Effector memory CD4-positive, alpha-beta T cell (primary cell): ENCODE measurements around the gene EPHA1.

Source experiments
- DNase-seq, 3 donors: peaks; one replicate each; pipeline ENCODE4 v3.0.0-alpha.2; 2020
- H3K27ac ChIP-seq: 2 replicates; pipeline ENCODE4 v1.7.0; 2013; ENCODE audit warnings: mild to moderate bottlenecking, low read length, moderate library complexity; ENCODE audit not compliant: insufficient read depth, poor library complexity, severe bottlenecking
- H3K27me3 ChIP-seq: replicated peaks from 2 replicates; pipeline ENCODE4 v1.7.0; 2013; ENCODE audit warnings: mild to moderate bottlenecking, low read length; ENCODE audit not compliant: insufficient read depth, control insufficient read depth, poor library complexity, severe bottlenecking
- H3K36me3 ChIP-seq: 2 replicates; pipeline ENCODE4 v1.7.0; 2013; ENCODE audit warnings: mild to moderate bottlenecking, low read length, moderate library complexity; ENCODE audit not compliant: control insufficient read depth, insufficient read depth
- H3K4me1 ChIP-seq: 2 replicates; pipeline ENCODE4 v1.7.0; 2013; ENCODE audit warnings: low read length, mild to moderate bottlenecking; ENCODE audit not compliant: control insufficient read depth, insufficient read depth, poor library complexity, severe bottlenecking
- H3K4me3 ChIP-seq: 2 replicates; pipeline ENCODE4 v1.7.0; 2013; ENCODE audit warnings: low read length, low read depth, mild to moderate bottlenecking; ENCODE audit not compliant: insufficient read depth, poor library complexity, severe bottlenecking
- H3K9me3 ChIP-seq: 2 replicates; pipeline ENCODE4 v1.7.0; 2013; ENCODE audit warnings: mild to moderate bottlenecking, low read length, moderate library complexity; ENCODE audit not compliant: control insufficient read depth

EPHA1 gene

DNA sequence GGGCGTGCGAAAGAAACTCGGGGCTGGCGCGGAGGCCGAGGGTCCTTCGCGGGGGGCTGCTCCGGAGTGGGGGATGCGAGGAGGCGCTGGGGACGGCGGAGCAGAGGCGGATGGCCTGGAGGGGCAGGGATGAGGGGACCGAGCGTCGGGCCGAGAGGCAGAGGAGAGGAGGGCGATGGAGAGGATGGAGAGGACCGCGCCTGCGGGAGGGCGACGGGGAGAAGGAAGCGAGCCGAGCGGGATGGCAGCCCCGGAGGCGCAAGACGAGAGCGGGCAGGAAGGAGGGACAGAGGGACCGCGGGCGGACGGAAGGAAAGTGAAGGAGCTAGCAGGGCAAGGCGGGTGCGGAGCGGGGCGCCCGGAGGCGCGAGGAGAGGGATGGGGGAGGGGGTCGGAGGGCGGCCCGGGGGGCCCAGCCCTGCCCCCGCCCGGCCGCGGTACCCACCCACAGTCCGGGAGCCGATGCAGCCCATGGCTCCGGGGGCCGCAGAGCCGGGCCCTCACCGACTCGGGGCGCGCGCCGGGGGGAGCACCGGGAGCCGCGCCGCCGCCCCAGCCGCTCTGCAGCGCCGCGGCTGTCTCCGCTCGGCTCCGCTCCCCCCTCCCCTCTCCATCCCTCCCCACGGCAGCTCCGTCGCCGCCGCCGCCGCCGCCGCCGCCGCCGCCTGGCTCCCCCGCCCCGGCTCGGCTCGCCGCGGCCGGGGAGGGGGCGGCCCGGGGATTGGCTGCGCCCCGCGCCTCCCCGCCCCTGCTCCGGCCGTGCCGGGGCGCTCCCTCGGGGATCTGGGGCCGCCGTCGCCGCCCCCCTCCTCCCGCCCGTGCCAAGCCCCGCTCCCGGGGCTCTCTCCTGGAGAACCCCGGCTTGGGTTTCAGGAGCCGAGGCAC lies 46.3 kb downstream of the EPHA1 start, which contains the start of gene FAM131B:
Gene FAM131B (minus strand): TSS at position 583 of the 885 bp plus-strand sequence. CDS start 110 bp downstream, at position 473.
- no peaks in the 10 kb centered on the region for H3K27me3 ChIP-seq
- H3K4me3 ChIP-seq = peak within 1 kb of the TSS; percentile 73
- peaks cover 5% of the 10 kb centered on the region for H3K4me1 ChIP-seq
- H3K9me3 ChIP-seq = no peaks in the 10 kb centered on the region
- no peak within 1 kb of the TSS for H3K27ac ChIP-seq
- no peaks in the 10 kb centered on the region for H3K36me3 ChIP-seq
- peak in 2 of 3 donors; percentile 14 to 19 for DNase-seq

- Histone ChIP-seq H3K27me3 (no peaks in the 10 kb centered on the region), H3K9me3 (no peaks in the 10 kb centered on the region), H3K27ac (no peak overlapping the region), H3K4me1 (peaks cover 5% of the 10 kb centered on the region), H3K36me3 (no peaks in the 10 kb centered on the region), H3K4me3 (peak overlapping the region; percentile 73)
- DNase-seq = no peak
Observed at GRCh38 chr7:143361552-143362130, 47.0 kb downstream of the EPHA1 start.

DNA sequence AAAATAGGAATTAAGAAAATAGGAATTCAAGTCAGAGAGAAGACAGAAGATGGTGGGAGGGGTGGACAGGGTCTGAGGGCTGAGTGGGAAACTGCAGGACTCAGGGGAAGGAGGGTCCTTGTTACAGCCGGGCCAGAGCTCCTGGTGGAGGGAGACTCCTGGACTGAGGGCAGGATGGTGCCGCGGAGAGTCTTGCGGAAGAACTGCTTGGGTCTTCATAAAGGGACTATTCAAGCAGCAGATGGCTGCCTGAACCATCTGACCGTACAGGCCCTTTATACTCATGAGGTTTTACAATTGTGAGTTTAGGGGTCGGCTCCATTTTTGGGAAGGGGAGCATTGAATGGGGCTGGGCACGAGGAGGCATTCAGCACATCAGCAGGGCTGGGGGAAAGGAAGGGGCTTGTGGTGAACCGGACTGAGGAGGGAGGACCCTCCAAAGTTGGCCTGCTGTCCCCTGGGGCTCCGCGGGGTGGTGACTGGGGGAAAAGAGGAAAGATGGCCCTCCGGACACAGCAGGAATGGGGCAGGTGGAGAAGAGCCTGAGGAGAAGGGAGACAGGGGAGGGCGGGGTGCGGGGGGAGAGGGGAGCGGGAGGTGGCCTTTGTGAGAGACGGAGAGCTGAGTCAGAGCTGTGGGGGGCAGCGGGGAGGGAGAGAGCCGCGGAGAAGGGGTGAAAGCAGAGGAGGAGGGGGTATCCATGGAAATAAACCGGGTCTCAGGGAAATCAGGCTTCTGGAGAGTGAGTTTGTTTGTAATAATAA lies 47.7 kb downstream of the EPHA1 start:
- Histone ChIP-seq H3K27ac (no peak overlapping the region), H3K36me3 (no peaks in the 10 kb centered on the region), H3K4me3 (peak overlapping the region; percentile 73), H3K9me3 (no peaks in the 10 kb centered on the region), H3K4me1 (peaks cover 5% of the 10 kb centered on the region), H3K27me3 (no peaks in the 10 kb centered on the region)
- DNase-seq = no peak

GRCh38 chr7:143359771-143360353 lies 48.8 kb downstream of the EPHA1 start:
- Histone ChIP-seq H3K4me3 (no peak overlapping the region), H3K27ac (no peak overlapping the region), H3K4me1 (peaks cover 5% of the 10 kb centered on the region), H3K9me3 (no peaks in the 10 kb centered on the region), H3K27me3 (no peaks in the 10 kb centered on the region), H3K36me3 (no peaks in the 10 kb centered on the region)
- DNase-seq = no peak

DNA sequence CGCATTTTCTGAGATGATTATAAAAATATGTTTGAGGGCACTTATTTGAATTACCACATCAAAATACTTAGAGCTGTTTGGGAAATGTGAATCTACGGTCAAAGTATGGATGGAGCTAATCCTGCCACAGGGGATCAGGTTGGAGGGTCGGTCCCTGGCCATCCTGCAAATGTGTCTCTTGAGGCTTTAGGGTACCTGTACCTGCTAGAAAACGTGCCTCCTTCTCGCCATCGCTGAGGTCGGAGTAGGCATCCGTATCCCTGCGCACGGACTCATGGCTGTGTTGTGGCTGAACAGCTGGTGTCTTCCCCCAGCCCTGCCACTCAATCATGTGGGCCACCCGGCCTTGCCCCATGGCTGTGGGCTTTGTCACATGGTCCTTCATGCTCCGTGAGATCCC lies 50.0 kb downstream of the EPHA1 start:
- Histone ChIP-seq H3K9me3 (no peaks in the 10 kb centered on the region), H3K36me3 (no peaks in the 10 kb centered on the region), H3K4me1 (peaks cover 5% of the 10 kb centered on the region), H3K4me3 (no peak overlapping the region), H3K27me3 (no peaks in the 10 kb centered on the region), H3K27ac (no peak overlapping the region)
- no peak for DNase-seq

- Histone ChIP-seq H3K27me3 (no peaks in the 10 kb centered on the region), H3K9me3 (no peaks in the 10 kb centered on the region), H3K36me3 (no peaks in the 10 kb centered on the region), H3K4me1 (no peaks in the 10 kb centered on the region), H3K27ac (no peak overlapping the region), H3K4me3 (no peak overlapping the region)
- DNase-seq = no peak
Observed at GRCh38 chr7:143356414-143357050, 52.1 kb downstream of the EPHA1 start.

- Histone ChIP-seq H3K36me3 (no peaks in the 10 kb centered on the region), H3K27ac (no peak overlapping the region), H3K4me3 (no peak overlapping the region), H3K27me3 (no peaks in the 10 kb centered on the region), H3K4me1 (no peaks in the 10 kb centered on the region), H3K9me3 (no peaks in the 10 kb centered on the region)
- no peak for DNase-seq
Observed at GRCh38 chr7:143355450-143356385, 52.9 kb downstream of the EPHA1 start.

- no peaks in the 10 kb centered on the region for H3K27me3 ChIP-seq
- no peak overlapping the region for H3K4me3 ChIP-seq
- H3K36me3 ChIP-seq = no peaks in the 10 kb centered on the region
- DNase-seq = no peak
- H3K9me3 ChIP-seq = no peaks in the 10 kb centered on the region
- H3K4me1 ChIP-seq = no peaks in the 10 kb centered on the region
- no peak overlapping the region for H3K27ac ChIP-seq
Observed at GRCh38 chr7:143354965-143355364, 53.7 kb downstream of the EPHA1 start.

- no peak overlapping the region for H3K4me3 ChIP-seq
- H3K9me3 ChIP-seq = no peaks in the 10 kb centered on the region
- no peaks in the 10 kb centered on the region for H3K27me3 ChIP-seq
- no peak overlapping the region for H3K27ac ChIP-seq
- no peaks in the 10 kb centered on the region for H3K36me3 ChIP-seq
- no peak for DNase-seq
- H3K4me1 ChIP-seq = no peaks in the 10 kb centered on the region
Observed at GRCh38 chr7:143354376-143354775, 54.3 kb downstream of the EPHA1 start.
